PC-9 (cell line): Measurements from ENCODE around the gene PIGO. TPM values are rescaled to one million over a fixed set of nuclear protein-coding genes. Genes with fewer than 3 reads are reported as not detected.

ENCODE experiments used
- BruUV-seq: library from RNA; stranded (reverse); fragments of 400-500 nt; replicated peaks from 2 replicates; lab custom pipeline; 2021; lab: Mats Ljungman, UMichigan
- CTCF ChIA-PET: fragments of 300-600 bp; sonication (Branson Sonifier 250); formaldehyde crosslinking; loops from one replicate; lab custom pipeline; 2022; ENCODE audit warnings: antibody characterized with exemption; lab: Charles Lee
- POLR2A ChIA-PET: fragments of 300-600 bp; sonication (Branson Sonifier 250); formaldehyde crosslinking; loops from one replicate; lab custom pipeline; 2022; ENCODE audit warnings: antibody characterized with exemption; ENCODE audit not compliant: unreplicated experiment; lab: Charles Lee
- DNase-seq, 2 experiments: peaks; one replicate each; pipeline versions ENCODE4 v3.0.0 to v3.0.0-alpha.2; 2015 to 2022; ENCODE audit warnings: mixed read lengths in 1 of 2
- H2AFZ ChIP-seq: fragments of 200-600 bp; sonication (generic); 2 replicates; pipeline ENCODE4 v1.8.1; 2017; ENCODE audit warnings: antibody characterized with exemption
- H3F3A ChIP-seq: fragments of 200-600 bp; sonication (generic); 2 replicates; pipeline ENCODE4 v1.8.1; 2017; ENCODE audit warnings: antibody characterized with exemption, mild to moderate bottlenecking, low read depth; ENCODE audit not compliant: insufficient read depth
- H3K27ac ChIP-seq: fragments of 200-600 bp; sonication (generic); 2 replicates; pipeline ENCODE4 v1.6.1; 2016; ENCODE audit warnings: mixed run types
- H3K27me3 ChIP-seq: fragments of 200-600 bp; sonication (generic); 2 replicates; pipeline ENCODE4 v1.6.1; 2016; ENCODE audit warnings: low read depth, mixed run types; ENCODE audit not compliant: insufficient read depth
- H3K36me3 ChIP-seq: fragments of 200-600 bp; sonication (generic); 2 replicates; pipeline ENCODE4 v1.6.1; 2016; ENCODE audit warnings: low read depth, mixed run types
- H3K4me1 ChIP-seq: fragments of 200-600 bp; sonication (generic); replicated peaks from 2 replicates; pipeline ENCODE4 v1.6.1; 2016; ENCODE audit warnings: mixed run types; ENCODE audit not compliant: insufficient read depth
- H3K4me2 ChIP-seq: fragments of 200-600 bp; sonication (generic); 2 replicates; pipeline ENCODE4 v1.6.1; 2017; ENCODE audit warnings: mixed run types
- H3K4me3 ChIP-seq: fragments of 200-600 bp; sonication (generic); 2 replicates; pipeline ENCODE4 v1.6.1; 2016; ENCODE audit warnings: mixed run types
- H3K79me2 ChIP-seq: fragments of 200-600 bp; sonication (generic); 2 replicates; pipeline ENCODE4 v1.6.1; 2017; ENCODE audit warnings: low read depth, mixed run types
- H3K9me2 ChIP-seq: fragments of 200-600 bp; sonication (generic); 2 replicates; pipeline ENCODE4 v1.8.1; 2017; ENCODE audit warnings: mild to moderate bottlenecking; ENCODE audit not compliant: insufficient read depth
- H3K9me3 ChIP-seq: fragments of 200-600 bp; sonication (generic); 2 replicates; pipeline ENCODE4 v1.8.1; 2016; ENCODE audit warnings: low read depth; ENCODE audit not compliant: insufficient read depth
- H4K20me1 ChIP-seq: fragments of 200-600 bp; sonication (generic); 2 replicates; pipeline ENCODE4 v1.8.1; 2017; ENCODE audit not compliant: insufficient read depth
- CTCF ChIP-seq: fragments of 200-600 bp; sonication (generic); conservative IDR thresholded peaks from 2 replicates; pipeline ENCODE4 v1.6.1; 2017; ENCODE audit warnings: mixed run types, antibody characterized with exemption, mild to moderate bottlenecking, moderate library complexity
- EZH2 ChIP-seq: fragments of 200-600 bp; sonication (generic); IDR thresholded peaks from 2 replicates; pipeline ENCODE4 v1.8.0; 2017; ENCODE audit warnings: antibody characterized with exemption, low read depth
- intact Hi-C: fragments of 100-400 bp; cut with micrococcal nuclease; formaldehyde crosslinking; loops from one replicate; pipeline ENCODE4 v1.10.0; 2022; ENCODE audit not compliant: unreplicated experiment
- total RNA-seq: library from RNA; stranded (reverse); gene quantifications from 2 replicates; pipeline ENCODE4 v1.2.3, GENCODE V29; 2021

PIGO gene
- total RNA-seq, 1 experiment from 2014 or later: 20.3 TPM

- DNase-seq: peak in 1 of 2 experiments; percentile 25
- Histone ChIP-seq H2AFZ (no peak overlapping the region), H3K9me2 (no peaks in the 10 kb centered on the region), H3K4me3 (no peak overlapping the region), H3K79me2 (no peaks in the 10 kb centered on the region), H3F3A (peaks cover 12% of the 10 kb centered on the region; the same call in 1 of the 2 replicates), H3K4me2 (no peak overlapping the region), H3K27ac (no peak overlapping the region), H3K4me1 (no peaks in the 10 kb centered on the region), H3K36me3 (no peaks in the 10 kb centered on the region), H3K27me3 (no peaks in the 10 kb centered on the region), H3K9me3 (no peaks in the 10 kb centered on the region), H4K20me1 (no peaks in the 10 kb centered on the region)
- ChIA-PET POLR2A (no interaction called here), CTCF (interaction anchor here (0.7 to 1.4 kb wide), 6 partner anchors 22 to 594 kb away, joined by 3 to 11 read pairs (median 4); partner anchors contain the start of genes PIGO and STOML2)
- BruUV-seq: no TSS peak
- peak; percentile 73 for TF ChIP-seq CTCF
- no peak for TF ChIP-seq EZH2
- intact Hi-C loops: no loop called here
These were observed 45.1 kb downstream of the PIGO start for GRCh38 chr9:35051069-35051967.

- no peaks in the 10 kb centered on the region for H3K9me2 ChIP-seq
- no peak overlapping the region for H3K4me2 ChIP-seq
- ChIA-PET POLR2A (no interaction called here), CTCF (no interaction called here)
- no peaks in the 10 kb centered on the region for H4K20me1 ChIP-seq
- H3K4me3 ChIP-seq: no peak overlapping the region
- DNase-seq: no peak
- H3F3A ChIP-seq: no peaks in the 10 kb centered on the region; the same call in 1 of the 2 replicates
- H3K9me3 ChIP-seq: no peaks in the 10 kb centered on the region
- no peak overlapping the region for H2AFZ ChIP-seq
- no peaks in the 10 kb centered on the region for H3K79me2 ChIP-seq
- no peaks in the 10 kb centered on the region for H3K4me1 ChIP-seq
- TF ChIP-seq EZH2: no peak
- no peak for TF ChIP-seq CTCF
- H3K27me3 ChIP-seq: no peaks in the 10 kb centered on the region
- H3K36me3 ChIP-seq: no peaks in the 10 kb centered on the region
- intact Hi-C loops: no loop called here
- no TSS peak for BruUV-seq
- H3K27ac ChIP-seq: no peak overlapping the region
These were observed 47.9 kb downstream of the PIGO start for GRCh38 chr9:35048511-35048910.

DNA sequence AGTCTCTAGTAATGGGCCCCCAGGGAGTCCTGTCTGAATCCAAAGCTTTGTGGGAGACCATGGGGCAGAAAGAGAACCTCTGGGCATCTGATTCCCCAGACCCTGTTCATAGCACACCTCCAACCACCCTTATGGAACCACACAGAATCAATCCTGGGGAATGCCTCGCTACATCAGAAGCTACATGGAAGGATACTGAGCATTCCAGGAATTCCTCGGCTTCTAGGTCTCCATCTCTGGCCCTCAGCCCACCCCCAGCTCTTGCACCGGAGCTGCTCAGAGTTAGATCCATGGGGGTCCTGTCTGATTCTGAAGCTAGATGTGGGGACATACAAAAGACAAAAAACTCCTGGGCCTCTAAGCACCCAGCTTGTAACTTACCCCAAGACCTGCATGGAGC lies 52.3 kb downstream of the PIGO start:
- Histone ChIP-seq H3F3A (peaks cover 10% of the 10 kb centered on the region; the same call in 1 of the 2 replicates), H3K9me2 (no peaks in the 10 kb centered on the region), H3K4me1 (peaks cover 12% of the 10 kb centered on the region), H3K4me2 (no peak overlapping the region), H3K4me3 (no peak overlapping the region), H3K79me2 (no peaks in the 10 kb centered on the region), H3K27me3 (no peaks in the 10 kb centered on the region), H4K20me1 (no peaks in the 10 kb centered on the region), H3K27ac (no peak overlapping the region), H3K36me3 (no peaks in the 10 kb centered on the region), H3K9me3 (no peaks in the 10 kb centered on the region), H2AFZ (no peak overlapping the region)
- BruUV-seq: no TSS peak
- POLR2A ChIA-PET: interaction anchor here (0.6 kb wide), 1 partner anchor 54 kb away, joined by 3 read pairs; no protein-coding TSS in a partner anchor
- intact Hi-C loops: no loop called here
- no peak for TF ChIP-seq EZH2
- no peak for TF ChIP-seq CTCF
- CTCF ChIA-PET: no interaction called here
- DNase-seq: no peak
